HG02852 (cell line): ENCODE data around the gene ECSIT.

Experiments used
- ATAC-seq: cut with Tn5 transposase; IDR thresholded peaks from one replicate; pipeline ENCODE4 v1.9.1; 2021; ENCODE audit warnings: mild to moderate bottlenecking, moderate library complexity; ENCODE audit not compliant: unreplicated experiment

The ECSIT gene

DNA sequence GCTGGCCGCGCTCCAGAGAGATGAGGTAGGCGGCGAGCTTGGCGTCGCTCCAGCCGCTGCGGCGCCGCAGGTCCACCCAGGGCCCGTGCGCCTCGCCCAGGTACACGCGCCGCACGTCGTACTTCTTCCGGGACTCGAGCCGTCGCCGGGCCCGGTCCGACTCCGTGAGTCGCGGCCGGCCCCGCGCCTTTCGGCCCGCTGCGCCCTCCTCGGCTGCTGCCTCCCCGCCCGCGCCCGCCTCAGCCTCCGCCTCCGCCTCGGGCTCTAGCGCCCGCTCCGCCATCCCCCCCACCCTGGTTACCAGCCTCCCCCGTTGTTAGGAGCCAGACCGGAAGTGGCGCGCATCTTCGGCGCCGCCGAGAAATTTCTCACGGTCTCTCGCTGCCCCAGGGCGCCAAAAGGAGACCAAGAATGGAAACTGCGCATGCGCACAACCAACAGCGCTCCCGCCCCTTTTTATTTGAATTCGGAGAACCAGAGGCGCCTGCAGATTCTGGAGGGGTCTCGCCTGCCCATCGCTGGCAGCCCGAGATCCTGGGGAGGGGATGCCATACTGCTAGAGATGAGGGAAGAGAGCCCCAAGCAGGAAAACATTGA, 23.3 kb downstream of the ECSIT start, which contains the start of gene ZNF653:
ZNF653 (minus strand) TSS at position 336 of the 597 bp plus-strand sequence; CDS start at position 283, 53 bp downstream.
- peak; percentile 40 for ATAC-seq

DNA sequence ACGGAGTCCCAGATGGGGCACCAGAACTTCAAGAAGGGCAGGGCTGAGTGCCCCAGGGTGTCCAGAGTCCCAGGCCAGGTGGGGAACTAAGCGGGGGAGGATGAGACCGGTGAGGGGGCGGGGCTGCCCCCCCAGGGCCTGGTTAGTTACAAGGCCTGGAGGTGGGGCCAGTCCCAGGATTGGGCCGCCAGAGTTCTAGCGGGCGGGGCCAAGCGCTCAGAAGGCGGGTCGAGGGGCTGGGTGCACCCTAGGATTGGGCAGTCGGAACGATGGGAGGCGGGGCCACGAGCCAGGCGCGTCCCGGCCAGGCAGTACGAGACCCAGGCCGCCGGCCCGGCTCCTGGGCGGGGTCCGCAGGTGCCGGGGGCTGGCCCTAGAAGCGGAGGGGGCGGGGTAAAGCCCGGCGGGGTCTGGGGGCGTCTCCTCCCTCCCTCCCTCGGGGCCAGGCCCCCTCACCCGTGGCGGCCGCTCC, 23.9 kb downstream of the ECSIT start:
- peak; percentile 87 for ATAC-seq

DNA sequence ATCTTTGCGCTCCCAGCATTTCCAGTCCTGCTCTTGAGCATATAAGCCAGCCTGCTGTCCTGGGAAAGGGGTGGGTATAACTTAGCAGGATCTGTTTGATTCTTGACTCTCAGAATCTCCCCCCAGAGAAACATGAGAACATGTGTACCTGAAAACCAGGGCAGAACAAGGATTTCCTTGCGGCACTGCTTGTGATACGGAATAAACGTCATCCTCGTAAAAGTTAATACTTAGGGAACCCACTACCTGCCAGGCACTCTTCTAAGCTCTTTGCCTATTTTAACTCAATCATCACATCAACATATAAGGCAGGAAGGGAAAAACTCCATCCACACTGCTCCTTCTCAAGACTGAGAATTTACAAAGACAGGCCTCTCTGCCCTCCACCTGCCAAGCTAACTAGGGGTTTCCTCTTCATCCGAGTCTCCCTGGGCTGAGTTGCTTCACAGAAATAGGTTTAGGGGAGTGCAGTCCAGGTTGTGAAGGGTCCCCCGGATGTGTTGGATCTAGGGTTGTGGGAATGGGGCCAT, 24.4 kb downstream of the ECSIT start:
- no peak for ATAC-seq

DNA sequence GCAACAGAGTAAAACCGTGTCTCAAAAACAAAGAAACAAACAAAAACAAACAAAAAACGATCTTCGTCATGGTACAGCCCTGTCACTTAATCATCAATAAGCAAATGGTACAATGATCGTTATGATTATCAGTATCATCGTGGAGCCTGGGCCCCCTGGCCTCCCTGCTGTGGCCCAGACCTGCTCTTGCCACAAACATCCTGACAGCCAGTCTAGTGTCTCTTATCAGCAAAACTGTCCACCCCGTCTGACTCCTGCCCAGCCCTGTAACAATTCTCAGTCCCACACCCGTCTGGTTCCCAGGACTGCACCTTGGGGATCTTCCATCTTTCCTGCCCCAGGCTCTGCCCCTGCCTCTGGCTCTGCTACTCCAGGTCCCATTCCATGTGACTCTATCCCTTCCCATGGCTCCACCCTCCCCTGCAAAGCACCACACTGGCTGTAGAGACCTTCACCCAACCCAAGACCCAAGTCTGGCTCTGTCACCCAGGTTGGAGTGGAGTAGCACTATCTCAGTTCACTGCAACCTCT, 29.0 kb downstream of the ECSIT start:
- ATAC-seq = no peak

- no peak for ATAC-seq
Observed at GRCh38 chr19:11499220-11499726, 29.7 kb downstream of the ECSIT start.

DNA sequence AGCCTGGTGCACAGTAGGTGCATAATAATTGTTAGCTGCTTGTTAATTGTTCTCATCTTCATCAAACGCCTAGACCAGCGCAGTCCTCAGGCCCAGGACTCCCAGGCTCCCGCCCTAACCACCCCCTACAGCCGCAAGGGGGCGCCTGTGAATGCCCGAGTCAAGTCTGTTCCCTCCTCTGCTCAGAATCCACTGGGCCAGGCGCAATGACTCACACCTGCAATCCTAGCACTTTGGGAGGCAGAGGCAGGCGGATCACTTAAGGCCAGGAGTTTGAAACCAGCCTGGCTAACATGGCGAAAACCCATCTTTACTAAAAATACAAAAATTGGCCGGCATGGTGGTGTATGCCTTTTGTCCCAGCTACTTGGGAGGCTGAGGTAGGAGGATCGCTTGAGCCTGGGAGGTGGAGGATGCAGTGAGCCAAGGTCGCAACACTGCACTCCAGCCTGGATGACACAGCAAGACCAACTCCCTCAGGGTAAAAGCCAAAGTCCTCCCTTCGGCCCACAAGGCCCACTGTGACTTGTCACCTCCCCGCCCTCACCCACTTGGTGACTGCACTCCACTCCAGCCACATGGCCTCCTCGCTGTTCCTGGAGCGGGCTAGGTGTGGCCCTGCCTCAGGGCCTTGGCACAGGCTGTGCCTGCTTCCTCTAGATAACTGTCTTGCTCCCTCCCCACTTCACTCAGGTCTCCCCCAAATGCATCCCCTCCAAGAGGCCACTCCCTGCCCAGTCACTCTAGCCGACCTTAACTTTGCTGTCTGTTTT, 32.4 kb downstream of the ECSIT start:
- no peak for ATAC-seq

GRCh38 chr19:11495885-11496284, 33.0 kb downstream of the ECSIT start:
- no peak for ATAC-seq

GRCh38 chr19:11495481-11495880, 33.5 kb downstream of the ECSIT start:
- no peak for ATAC-seq

GRCh38 chr19:11494634-11495285, 34.2 kb downstream of the ECSIT start:
- ATAC-seq = no peak

DNA sequence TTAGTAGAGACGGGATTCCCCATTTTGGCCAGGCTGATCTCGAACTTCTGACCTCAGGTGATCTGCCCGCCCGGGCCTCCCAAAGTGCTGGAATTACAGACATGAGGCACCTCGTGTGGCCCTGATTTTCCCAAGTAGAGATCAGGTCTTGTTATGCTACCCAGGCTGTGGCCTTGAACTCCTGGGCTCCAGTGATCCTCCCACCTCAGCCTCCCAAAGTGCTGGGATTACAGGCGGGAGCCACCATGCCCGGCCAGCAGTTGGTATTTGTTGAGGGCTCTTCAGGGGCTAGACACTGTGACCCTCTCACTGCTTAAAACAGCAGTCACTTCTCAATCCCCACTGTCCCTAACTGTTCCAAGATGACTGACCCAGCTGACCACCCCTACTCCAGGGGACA, 39.6 kb downstream of the ECSIT start:
- no peak for ATAC-seq

GRCh38 chr19:11486661-11487503, 42.1 kb downstream of the ECSIT start:
- no peak for ATAC-seq

DNA sequence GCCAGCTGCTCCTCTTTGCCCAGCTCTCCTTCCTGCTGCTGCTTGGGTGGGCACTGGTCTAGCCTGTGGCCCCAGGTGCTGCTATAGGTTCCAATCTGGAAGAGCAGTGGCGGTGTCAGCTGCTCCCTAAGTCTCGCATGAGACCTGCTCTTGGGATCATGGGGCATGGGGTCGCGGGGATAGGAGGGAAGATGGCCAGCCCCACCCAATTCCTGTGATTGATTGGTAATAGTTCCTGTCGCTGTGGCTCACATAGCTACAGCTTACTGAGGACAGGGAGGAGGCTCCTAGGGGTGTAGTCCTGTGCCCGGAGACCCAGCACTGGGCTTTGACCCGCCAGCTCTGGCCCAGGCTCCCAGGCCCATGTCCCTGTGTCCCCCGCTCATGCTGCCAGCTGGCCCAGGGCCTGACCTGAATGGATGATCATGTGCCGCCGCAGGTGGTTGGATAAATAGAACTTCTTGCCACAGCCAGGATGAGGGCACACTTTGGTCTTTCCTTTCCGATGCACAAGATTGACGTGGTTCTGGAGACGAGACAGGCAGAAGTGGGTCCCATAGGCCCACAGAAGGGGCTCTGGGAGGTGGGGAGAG, 43.6 kb downstream of the ECSIT start:
- no peak for ATAC-seq

DNA sequence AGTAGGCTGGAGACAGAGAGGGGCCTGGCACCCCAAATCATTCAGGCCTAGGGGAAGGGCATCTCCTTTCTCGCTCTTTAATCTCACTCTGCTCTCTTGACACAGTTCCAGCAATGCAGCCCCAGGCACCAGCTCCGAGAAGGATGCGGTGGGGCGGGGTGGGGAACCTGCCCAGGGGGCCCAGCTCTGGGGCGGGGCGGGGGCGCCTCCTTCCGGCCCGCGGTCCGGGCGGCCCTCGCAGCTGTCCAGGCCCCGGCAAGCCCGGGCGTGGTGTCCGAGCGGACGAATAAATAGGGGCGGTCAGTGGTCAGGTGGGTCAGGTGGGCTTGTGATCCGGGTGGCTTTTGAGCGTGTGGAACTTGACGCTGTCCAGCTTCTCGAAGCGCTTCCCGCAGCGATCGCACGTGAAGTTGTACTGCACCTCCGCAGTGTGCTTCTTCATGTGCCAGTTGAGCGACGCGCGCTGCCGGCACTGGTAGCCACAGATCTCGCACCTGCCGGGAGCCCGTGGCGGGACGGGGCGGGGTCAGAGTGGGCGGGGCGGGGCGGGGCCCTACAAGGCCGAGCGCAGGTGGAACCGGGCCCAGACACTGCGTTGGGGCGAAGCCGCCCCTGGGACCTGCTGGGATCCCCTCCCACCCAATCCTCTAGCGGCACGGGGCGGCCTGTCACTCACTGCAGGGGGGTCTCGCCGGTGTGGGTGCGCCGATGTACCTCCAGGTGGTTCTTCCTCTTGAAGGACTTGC, 45.4 kb downstream of the ECSIT start:
- no peak for ATAC-seq

GRCh38 chr19:11482384-11483050, 46.4 kb downstream of the ECSIT start:
- ATAC-seq = no peak

GRCh38 chr19:11481534-11482383, 47.2 kb downstream of the ECSIT start:
- no peak for ATAC-seq

DNA sequence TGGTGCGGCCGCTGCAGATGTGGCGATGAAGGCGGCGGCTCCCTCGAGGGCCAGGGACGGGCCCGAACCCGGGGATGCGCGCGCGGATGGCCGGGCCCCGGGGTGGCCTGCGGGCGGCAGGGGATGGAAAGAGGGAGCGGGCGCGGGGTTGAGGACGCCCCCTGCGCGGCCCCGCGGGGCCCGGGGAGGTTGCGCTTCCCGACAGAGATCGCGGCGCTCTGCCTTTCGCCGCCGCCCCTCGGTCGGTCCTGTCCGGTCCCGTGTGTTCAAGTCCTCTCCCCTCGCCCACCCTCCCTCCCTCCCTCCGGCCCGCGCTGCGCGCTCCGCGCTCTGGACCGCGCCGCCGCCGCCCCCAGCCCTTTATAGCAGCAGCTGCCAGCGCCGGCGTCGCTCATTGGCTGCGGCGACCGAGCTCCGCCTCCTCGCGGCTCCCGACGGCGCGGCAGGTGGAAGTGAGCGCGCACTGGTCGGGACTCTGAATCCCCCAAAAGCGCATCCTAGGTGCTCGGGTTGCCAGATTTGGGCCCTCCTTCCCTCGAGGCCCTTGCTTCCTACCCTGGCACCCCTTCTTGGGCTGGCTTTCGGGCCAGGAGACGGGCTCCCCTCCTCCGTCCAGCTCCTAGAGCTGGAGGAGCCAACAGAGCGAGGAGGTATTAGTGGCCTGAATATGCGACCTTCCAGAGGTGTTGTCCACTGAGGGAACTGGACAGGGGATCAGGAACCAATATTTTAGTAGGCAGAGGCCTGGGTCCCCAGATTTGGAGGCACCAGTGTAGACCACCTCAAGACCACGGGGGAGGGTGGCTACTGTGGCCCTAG, 48.0 kb downstream of the ECSIT start, which contains the start of gene ELAVL3:
ELAVL3 (minus strand) TSS at position 332 of the 819 bp plus-strand sequence. CDS start 438 bp downstream, outside the sequence.
- ATAC-seq = no peak
